Immature natural killer cell (primary cell): Measurements from ENCODE around the gene RUNX1. TPM values are rescaled to one million over a fixed set of nuclear protein-coding genes. Genes with fewer than 3 reads are reported as not detected.
A peak's percentile ranks its signal among the peaks of the same experiment; 100 is the strongest.
"Not testable (repeated sequence)": the region's sequence is repeated elsewhere in the genome, so short reads cannot be mapped to it uniquely, and the experiment has no call there.

Experiments
- DNase-seq, 3 donors: peaks; one replicate each; pipeline ENCODE4 v3.0.0; 2022; ENCODE audit warnings: mixed read lengths in 1 of 3
- H3K27ac Mint-ChIP-seq, 6 donors: one replicate each; pipeline ENCODE4 v1.8.0; 2020; ENCODE audit warnings: mixed read lengths in 6 of 6, mild to moderate bottlenecking in 5 of 6, inconsistent platforms in 4 of 6, moderate library complexity in 3 of 6
- H3K27me3 Mint-ChIP-seq, 3 donors: one replicate each; pipeline ENCODE4 v1.8.0; 2020 to 2021; ENCODE audit warnings: low read depth in 3 of 3, mild to moderate bottlenecking in 3 of 3, mixed read lengths in 3 of 3, moderate library complexity in 3 of 3, inconsistent platforms in 1 of 3
- H3K36me3 Mint-ChIP-seq, 3 donors: one replicate each; pipeline ENCODE4 v1.8.0; 2020; ENCODE audit warnings: mixed read lengths in 3 of 3, inconsistent platforms in 2 of 3, mild to moderate bottlenecking in 2 of 3
- H3K4me1 Mint-ChIP-seq, 2 donors: one replicate each; pipeline ENCODE4 v1.8.0; 2020; ENCODE audit warnings: inconsistent platforms in 2 of 2, mild to moderate bottlenecking in 2 of 2, mixed read lengths in 2 of 2, moderate library complexity in 1 of 2
- H3K4me3 Mint-ChIP-seq, 5 donors: one replicate each; pipeline ENCODE4 v1.8.0; 2020; ENCODE audit warnings: mild to moderate bottlenecking in 5 of 5, mixed read lengths in 5 of 5, inconsistent platforms in 3 of 5, moderate library complexity in 3 of 5
- H3K9me3 Mint-ChIP-seq, 6 donors: one replicate each; pipeline ENCODE4 v1.8.0; 2020; ENCODE audit warnings: mild to moderate bottlenecking in 6 of 6, mixed read lengths in 6 of 6, inconsistent platforms in 4 of 6, moderate library complexity in 3 of 6
- polyA plus RNA-seq, 3 donors: library from polyadenylated mRNA; unstranded; fragments of 300-500 nt; fragmentation: Illumina TruSeq; gene quantifications; one replicate each; pipeline ENCODE4 v1.2.3, GENCODE V29; 2021

The RUNX1 gene
- polyA plus RNA-seq, 3 donors from 2014 or later, result 6.2 to 25.2 (median 10.6) TPM

DNA sequence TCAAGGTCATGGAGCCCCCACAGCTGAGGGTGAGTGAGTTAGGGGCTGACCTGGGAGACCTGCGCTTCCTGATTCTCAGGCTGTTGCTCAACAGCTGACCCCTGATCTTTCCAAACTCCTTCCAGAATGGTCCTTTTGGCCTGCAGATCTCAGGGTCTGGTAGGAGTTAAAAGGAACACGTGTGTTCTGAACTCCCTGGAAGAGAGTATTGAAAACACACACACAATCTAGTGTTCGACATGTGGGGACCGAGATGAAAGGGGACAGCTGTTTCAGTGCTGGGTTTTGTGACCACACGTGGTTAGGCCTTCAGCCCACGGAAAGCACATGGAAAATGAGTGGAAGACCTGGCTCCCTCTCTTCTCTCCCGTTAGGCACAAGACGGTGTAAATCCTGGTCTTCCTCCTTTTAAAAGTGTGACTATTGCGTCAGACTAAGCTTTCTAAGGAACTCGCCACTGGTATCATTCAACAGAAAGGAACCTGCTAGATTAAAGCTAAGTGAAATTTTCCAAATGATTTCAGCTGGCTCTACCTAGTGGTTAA, 49.6 kb downstream of the RUNX1 start:
- no peak for DNase-seq
- Mint-ChIP-seq H3K9me3 (no peaks in the 10 kb centered on the region), H3K4me3 (peak overlapping the region in 3 of 5 donors; percentile 8 to 39 (median 21)), H3K36me3 (peaks cover 0 to 16% (median 4%) of the 10 kb centered on the region in 3 donors), H3K4me1 (peaks cover 79 to 99% of the 10 kb centered on the region in 2 donors), H3K27me3 (peaks cover 0 to 7% (median 0%) of the 10 kb centered on the region in 3 donors), H3K27ac (peak overlapping the region in 4 of 6 donors; percentile 18 to 81 (median 66))

DNA sequence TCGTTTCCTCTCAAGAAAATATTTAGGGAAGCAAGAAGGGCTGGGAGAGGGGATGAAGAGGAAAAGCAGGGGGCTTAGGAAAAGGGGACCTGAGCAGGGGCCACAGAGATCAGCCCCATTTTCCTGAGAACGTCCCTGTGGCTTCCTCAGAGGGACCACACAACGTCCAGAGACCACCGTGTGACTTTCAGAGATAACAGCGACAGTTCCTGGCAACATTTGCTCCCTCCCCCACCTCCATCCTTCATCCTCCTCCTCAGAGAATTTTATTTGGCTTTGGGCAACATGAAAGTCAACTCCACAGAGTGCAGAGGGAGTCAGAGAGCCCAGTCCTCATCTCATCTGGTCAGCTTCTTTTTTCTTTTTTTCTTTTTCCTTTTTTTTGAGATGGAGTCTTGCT, 50.9 kb downstream of the RUNX1 start:
- Mint-ChIP-seq H3K36me3 (peaks cover 0 to 16% (median 4%) of the 10 kb centered on the region in 3 donors), H3K9me3 (no peaks in the 10 kb centered on the region), H3K4me3 (peak overlapping the region in 3 of 5 donors; percentile 27 to 46 (median 28)), H3K27ac (peak overlapping the region; percentile 18 to 80 (median 44)), H3K4me1 (peaks cover 67 to 87% of the 10 kb centered on the region in 2 donors), H3K27me3 (peaks cover 0 to 7% (median 0%) of the 10 kb centered on the region in 3 donors)
- DNase-seq, result no peak

DNA sequence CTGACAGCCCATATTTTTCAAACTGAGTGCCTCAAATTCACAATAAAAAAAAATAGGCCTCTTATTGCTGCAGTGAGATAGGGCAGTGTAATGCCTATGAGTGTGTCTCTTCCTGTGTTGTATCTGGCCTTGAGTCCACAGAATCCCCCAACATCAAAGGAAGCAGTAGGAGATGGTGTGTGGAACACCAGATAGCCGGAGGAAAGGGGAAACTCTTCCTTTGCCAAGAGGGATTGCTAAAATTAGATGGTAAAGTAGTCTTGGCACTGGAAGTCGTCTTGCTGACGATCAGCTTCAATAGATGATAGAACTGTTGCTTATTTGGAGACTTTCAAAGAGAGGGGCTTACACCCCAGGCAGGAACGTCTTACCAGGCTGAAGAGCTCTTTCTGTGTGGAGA, 51.8 kb downstream of the RUNX1 start:
- Mint-ChIP-seq H3K4me1 (peaks cover 63 to 78% of the 10 kb centered on the region in 2 donors), H3K27ac (peak overlapping the region in 4 of 6 donors; percentile 20 to 80 (median 64)), H3K9me3 (no peaks in the 10 kb centered on the region), H3K4me3 (peak overlapping the region in 3 of 5 donors; percentile 3 to 29 (median 10)), H3K36me3 (peaks cover 0 to 16% (median 4%) of the 10 kb centered on the region in 3 donors), H3K27me3 (peaks cover 0 to 7% (median 0%) of the 10 kb centered on the region in 3 donors)
- no peak for DNase-seq

DNA sequence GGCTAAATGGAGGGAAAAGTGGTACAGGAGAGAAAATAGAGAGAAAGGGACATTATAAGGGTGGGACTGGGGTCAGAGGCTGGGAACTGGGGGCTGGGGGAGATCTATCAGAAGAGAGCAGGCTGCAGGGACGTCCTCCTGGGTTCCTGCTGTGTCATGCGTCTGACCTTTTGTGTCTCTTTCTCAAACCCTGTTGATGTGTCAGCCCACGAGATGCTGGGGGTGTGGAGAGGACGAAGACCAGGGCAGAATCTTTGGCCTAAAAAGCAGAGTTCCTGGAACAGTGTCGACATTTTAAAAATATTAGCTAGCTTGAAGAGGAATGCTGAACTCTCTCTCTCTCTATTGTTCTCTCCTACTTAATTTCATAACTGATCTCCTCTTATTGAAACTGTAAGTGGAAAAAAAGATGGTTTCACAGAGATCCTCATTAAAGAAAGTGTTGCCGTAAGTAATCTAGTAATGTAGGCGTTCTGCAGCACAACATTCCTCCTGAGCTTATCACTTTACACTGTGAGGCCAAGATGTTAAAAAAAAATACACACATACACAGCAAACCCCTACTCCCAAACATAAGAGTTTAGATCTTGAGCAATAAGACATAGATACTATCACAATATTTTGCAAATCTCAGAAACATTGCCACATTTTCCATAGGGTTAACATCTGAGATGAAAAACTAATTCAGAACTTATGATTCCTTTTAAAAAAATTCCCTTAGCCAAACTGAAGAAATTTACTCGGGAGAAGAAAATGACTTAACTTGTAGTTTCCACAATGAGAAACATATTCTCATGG, 52.6 kb downstream of the RUNX1 start:
- Mint-ChIP-seq H3K27ac (peak overlapping the region; percentile 65 to 82 (median 74)), H3K4me1 (peaks cover 62 to 76% of the 10 kb centered on the region in 2 donors), H3K4me3 (peak overlapping the region; percentile 20 to 64 (median 52)), H3K36me3 (peaks cover 0 to 13% (median 4%) of the 10 kb centered on the region in 3 donors), H3K27me3 (peaks cover 0 to 5% (median 0%) of the 10 kb centered on the region in 3 donors), H3K9me3 (no peaks in the 10 kb centered on the region)
- no peak for DNase-seq

DNA sequence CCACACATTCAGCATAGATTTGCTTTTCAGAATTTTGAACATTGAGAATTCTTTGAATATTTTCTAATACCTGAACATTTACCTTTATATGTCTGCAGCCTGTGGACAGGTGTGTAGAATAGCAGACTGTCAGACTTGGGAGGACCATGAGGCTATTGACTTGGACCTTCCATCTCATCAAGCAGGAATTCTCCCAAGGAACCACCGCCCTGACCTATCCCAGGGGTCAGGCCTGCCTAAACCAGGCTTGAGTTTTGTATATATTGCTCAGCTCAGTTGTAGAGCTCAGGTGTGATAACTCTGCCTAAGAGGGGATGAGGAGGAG, 53.2 kb downstream of the RUNX1 start:
- H3K4me3 Mint-ChIP-seq, result peak overlapping the region; percentile 23 to 64 (median 52)
- H3K9me3 Mint-ChIP-seq, result no peaks in the 10 kb centered on the region
- H3K27ac Mint-ChIP-seq, result peak overlapping the region; percentile 65 to 82 (median 74)
- peaks cover 66 to 78% of the 10 kb centered on the region in 2 donors for H3K4me1 Mint-ChIP-seq
- no peak for DNase-seq
- peaks cover 3 to 10% (median 4%) of the 10 kb centered on the region in 3 donors for H3K36me3 Mint-ChIP-seq
- peaks cover 0 to 5% (median 0%) of the 10 kb centered on the region in 3 donors for H3K27me3 Mint-ChIP-seq

DNA sequence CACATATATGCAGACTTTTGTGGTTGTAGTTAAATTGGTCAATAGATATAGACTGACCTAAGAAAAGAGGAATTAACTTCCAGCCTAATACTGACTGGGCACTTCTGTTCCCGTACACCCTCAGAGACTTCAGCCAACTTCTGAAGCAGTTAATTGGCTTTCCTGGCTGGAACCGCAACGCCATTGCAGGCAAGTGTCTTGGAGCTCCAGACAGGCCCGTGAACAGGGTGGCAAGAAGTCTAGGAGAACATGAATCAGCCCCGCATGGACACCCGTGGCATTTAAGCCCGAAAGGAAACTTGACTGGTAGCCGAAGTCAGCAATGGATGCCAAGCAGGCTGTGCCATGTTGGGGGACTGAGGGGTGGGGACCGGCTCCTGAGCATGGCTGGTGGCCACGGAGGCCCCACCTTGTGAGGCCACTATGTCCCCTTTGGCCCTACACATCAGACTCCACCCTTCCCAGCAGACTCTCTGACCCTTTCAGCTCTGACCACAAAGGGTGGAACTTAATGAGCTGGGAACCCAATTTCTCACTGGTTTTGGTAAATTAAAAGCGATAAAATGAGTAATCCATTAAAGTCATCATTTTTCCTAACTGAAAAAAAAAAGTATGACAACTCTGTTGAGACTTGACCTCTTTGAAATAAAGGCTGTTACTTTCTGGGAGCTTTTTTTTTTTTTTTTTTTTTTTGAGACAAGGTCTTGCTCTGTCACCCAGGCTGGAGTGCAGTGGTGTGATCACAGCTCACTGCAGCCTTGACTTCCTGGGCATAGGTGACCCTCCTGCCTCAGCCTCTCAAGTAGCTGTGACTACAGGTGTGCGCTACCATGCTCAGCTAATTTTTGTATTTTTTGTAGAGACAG, 54.1 kb downstream of the RUNX1 start:
- Mint-ChIP-seq H3K27me3 (peaks cover 0 to 5% (median 4%) of the 10 kb centered on the region in 3 donors), H3K27ac (peak overlapping the region in 2 of 6 donors; percentile 35 to 80), H3K4me3 (peak overlapping the region in 4 of 5 donors; percentile 18 to 52 (median 24)), H3K36me3 (peaks cover 3 to 10% (median 4%) of the 10 kb centered on the region in 3 donors), H3K9me3 (no peaks in the 10 kb centered on the region), H3K4me1 (peaks cover 73 to 78% of the 10 kb centered on the region in 2 donors)
- DNase-seq, result no peak

DNA sequence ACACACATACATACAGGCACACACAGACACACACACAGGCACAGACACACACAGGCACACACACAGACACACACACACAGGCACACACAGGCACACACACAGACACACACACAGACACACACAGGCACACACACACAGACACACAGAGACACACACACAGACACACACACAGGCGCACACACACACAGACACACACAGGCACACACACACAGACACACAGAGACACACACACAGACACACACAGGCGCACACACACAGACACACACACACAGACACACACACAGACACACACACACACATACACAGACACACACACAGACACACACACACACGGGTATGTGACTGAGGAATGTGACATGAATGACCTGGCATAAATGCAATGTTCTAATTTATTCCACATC, 55.6 kb downstream of the RUNX1 start:
- not testable (repeated sequence) for H3K9me3 Mint-ChIP-seq, H3K36me3 Mint-ChIP-seq, H3K27me3 Mint-ChIP-seq, H3K27ac Mint-ChIP-seq, H3K4me3 Mint-ChIP-seq, DNase-seq
- H3K4me1 Mint-ChIP-seq, result peaks cover 73 to 78% of the 10 kb centered on the region in 2 donors

DNA sequence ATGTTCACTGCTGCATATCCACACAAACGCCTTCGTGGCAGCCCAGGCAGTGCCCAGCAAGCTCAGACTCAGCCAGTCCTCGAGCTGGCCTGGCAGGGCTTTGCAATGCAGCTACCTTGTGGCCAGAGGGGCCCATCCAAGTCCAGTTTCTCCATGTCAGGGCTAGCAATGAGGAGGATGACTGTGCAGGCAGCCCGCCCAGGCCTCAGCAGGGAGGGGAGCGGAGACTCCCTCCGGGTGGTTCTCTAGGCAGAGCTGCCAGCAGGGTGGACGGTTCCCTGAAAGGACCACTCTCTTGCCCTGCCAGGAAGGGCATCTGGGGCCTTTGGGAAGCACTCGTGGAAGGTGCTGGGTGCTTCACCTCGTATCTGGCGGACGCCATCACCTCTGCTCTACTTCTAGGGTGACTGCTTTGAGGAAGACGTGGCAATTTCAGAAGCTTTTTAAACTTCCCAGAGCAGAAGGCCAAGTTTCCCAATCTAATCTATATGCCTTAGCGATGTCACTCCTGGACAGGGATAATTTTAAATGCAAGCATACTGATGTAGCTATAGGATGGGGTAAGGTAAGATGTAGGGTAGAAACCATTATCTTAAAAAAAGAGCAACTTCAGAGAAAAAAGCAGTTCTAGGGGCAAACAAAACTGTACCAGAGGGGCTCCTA, 56.2 kb downstream of the RUNX1 start:
- DNase-seq, result no peak
- Mint-ChIP-seq H3K27ac (peak overlapping the region in 1 of 6 donors; percentile 33), H3K9me3 (no peaks in the 10 kb centered on the region), H3K4me1 (peaks cover 73 to 78% of the 10 kb centered on the region in 2 donors), H3K36me3 (peaks cover 0 to 6% (median 3%) of the 10 kb centered on the region in 3 donors), H3K27me3 (peaks cover 0 to 4% (median 0%) of the 10 kb centered on the region in 3 donors), H3K4me3 (no peak overlapping the region)

DNA sequence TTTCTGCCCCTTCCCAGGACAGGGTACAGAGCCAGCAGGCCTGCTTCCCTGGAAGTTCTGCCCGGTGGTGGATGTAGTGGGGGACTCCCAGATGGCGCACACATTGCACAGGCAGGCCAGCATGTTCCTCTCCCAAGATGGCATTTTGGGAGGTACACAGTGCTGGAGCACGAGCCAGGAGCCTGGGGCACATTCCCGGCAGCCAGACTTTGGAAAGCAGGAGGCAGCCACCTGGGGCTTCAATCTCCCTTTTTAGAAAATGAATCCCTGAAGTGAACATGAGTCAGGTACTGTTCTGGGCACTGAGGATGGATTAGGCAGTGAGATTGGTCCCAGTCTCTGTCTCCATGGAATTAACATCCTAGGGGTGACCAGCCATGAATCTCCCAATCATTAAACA, 56.9 kb downstream of the RUNX1 start:
- Mint-ChIP-seq H3K9me3 (no peaks in the 10 kb centered on the region), H3K36me3 (peaks cover 0 to 8% (median 3%) of the 10 kb centered on the region in 3 donors), H3K27ac (peak overlapping the region in 1 of 6 donors; percentile 35), H3K27me3 (peaks cover 0 to 4% (median 0%) of the 10 kb centered on the region in 3 donors), H3K4me3 (no peak overlapping the region), H3K4me1 (peaks cover 73 to 78% of the 10 kb centered on the region in 2 donors)
- no peak for DNase-seq

DNA sequence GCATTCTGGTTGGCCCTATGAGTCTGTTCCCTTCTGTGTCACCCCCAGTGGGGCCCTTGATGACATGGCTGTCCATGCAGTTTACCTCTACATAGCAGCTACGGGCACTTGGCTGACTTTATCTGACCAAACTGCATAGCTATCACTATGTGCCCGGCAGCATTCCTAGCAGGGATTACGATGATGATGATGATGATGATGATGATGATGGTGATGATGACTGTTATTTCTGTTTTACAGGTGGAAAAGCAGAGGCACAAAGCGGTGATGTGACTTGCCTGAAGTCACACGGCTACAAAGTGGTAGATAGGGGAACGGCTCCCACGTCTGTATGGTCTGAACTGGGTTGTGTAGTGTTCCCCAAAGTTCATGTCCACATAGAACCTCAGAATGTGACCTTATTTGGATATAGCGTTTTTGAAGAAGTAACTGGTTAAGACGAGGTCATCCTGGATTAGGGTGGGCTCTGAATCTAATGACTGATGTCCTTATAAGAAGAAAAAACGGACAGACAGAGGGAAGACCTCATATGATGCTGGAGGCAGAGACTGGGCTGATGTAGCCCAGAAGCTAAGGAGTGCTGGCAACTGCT, 57.6 kb downstream of the RUNX1 start:
- Mint-ChIP-seq H3K4me3 (peak overlapping the region in 1 of 5 donors; percentile 14), H3K4me1 (peaks cover 73 to 78% of the 10 kb centered on the region in 2 donors), H3K27me3 (peaks cover 0 to 4% (median 0%) of the 10 kb centered on the region in 3 donors), H3K36me3 (peaks cover 0 to 5% (median 3%) of the 10 kb centered on the region in 3 donors), H3K9me3 (no peaks in the 10 kb centered on the region), H3K27ac (peak overlapping the region in 4 of 6 donors; percentile 25 to 55 (median 40))
- DNase-seq, result no peak

DNA sequence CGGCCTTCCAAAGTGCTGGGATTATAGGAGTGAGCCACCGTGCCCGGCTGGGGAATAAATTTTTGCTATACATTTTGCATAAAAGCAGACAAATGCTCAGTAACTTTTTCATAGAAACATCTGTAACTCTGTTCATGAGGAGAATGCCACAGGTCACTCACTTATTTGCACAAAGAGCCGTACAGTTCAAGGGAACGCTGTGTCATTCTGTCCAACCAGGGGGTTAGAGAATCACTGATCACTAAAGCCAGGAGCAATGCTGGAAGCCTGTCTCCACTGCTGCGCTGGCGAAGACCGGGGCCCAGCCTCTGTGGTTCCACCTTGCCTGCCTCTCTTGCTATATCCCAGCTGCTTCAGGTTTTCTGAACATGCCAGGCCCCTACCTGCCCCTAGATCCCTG, 58.3 kb downstream of the RUNX1 start:
- Mint-ChIP-seq H3K4me1 (peaks cover 73 to 78% of the 10 kb centered on the region in 2 donors), H3K27ac (peak overlapping the region in 3 of 6 donors; percentile 37 to 57 (median 55)), H3K27me3 (peaks cover 0 to 4% (median 0%) of the 10 kb centered on the region in 3 donors), H3K36me3 (peaks cover 0 to 3% (median 3%) of the 10 kb centered on the region in 3 donors), H3K9me3 (no peaks in the 10 kb centered on the region), H3K4me3 (no peak overlapping the region)
- no peak for DNase-seq

DNA sequence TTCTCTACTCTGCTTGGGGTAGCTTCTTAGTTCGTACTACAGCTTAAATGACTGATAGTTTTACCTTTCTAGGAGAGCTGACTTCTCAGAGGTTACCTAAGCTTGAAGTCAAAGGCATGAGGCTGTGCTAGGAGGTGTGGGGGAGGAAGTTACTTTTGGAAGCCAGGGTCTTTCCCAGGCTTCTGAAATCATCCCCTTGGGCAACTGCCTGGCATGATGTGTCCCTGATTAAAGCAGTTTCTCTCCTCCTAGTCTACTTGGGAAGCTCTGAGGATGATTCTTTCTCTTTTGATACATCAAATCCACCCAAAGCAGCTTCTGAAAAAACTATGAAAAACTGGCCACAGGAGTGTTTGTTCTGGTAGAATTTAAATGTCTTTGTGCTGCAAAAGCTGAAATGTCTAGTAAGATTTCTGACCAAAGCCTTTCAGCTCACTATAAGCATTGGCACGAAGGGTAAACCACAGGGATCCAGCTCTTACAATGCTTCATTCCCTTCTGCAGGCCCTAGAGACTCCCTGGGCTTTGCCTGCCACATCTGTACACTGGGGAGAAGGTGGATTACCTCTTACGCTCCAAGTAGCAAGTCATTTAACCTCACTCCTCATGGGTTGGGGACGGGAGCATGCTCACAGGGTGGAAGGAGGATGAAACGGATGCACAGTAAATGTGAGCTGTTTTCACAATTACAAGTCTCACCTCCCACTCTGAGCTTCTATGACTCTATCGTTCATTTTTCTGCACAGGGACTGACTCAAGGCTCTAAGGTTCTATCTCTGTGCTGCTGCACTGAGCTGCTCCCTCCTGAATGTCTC, 59.6 kb downstream of the RUNX1 start:
- H3K36me3 Mint-ChIP-seq, result peaks cover 0 to 9% (median 6%) of the 10 kb centered on the region in 3 donors
- no peaks in the 10 kb centered on the region for H3K9me3 Mint-ChIP-seq
- peak overlapping the region in 5 of 6 donors; percentile 17 to 86 (median 73) for H3K27ac Mint-ChIP-seq
- DNase-seq, result no peak
- peaks cover 72 to 76% of the 10 kb centered on the region in 2 donors for H3K4me1 Mint-ChIP-seq
- H3K4me3 Mint-ChIP-seq, result peak overlapping the region; percentile 1 to 68 (median 34)
- H3K27me3 Mint-ChIP-seq, result peaks cover 0 to 4% (median 0%) of the 10 kb centered on the region in 3 donors
